Right cardiac atrium (tissue), 5 donors: ENCODE data around the gene ZIC1. TPM values are rescaled to one million over a fixed set of nuclear protein-coding genes. Genes with fewer than 3 reads are reported as not detected.

Experiments used
- ATAC-seq, 2 donors: fragments of 200-7000 bp; cut with Tn5 transposase; one replicate each; pipeline versions ENCODE4 v1.8.0 to v1.9.1; 2020; ENCODE audit warnings: moderate library complexity in 2 of 2, mild to moderate bottlenecking in 1 of 2
- DNase-seq, 3 donors: peaks; one replicate each; pipeline ENCODE4 v3.0.0-alpha.2; 2020
- H3K27ac ChIP-seq: one replicate; pipeline ENCODE4 v1.5.1; 2013; ENCODE audit warnings: mild to moderate bottlenecking, low read length, control low read depth, moderate library complexity
- H3K27me3 ChIP-seq: one replicate; pipeline ENCODE4 v1.6.1; 2013; ENCODE audit not compliant: control insufficient read depth, insufficient read depth
- H3K4me1 ChIP-seq: one replicate; pipeline ENCODE4 v1.6.1; 2013; ENCODE audit warnings: low read length; ENCODE audit not compliant: control insufficient read depth, insufficient read depth
- H3K4me3 ChIP-seq: one replicate; pipeline ENCODE4 v1.5.1; 2013; ENCODE audit warnings: low read length, control low read depth
- H3K9me3 ChIP-seq: one replicate; pipeline ENCODE4 v1.6.1; 2013; ENCODE audit warnings: low read length; ENCODE audit not compliant: control insufficient read depth
- whole genome bisulfite sequencing: extraction: QIAGEN DNeasy Blood & Tissue Kit; methylation state at CpG from one replicate; pipeline ENCODE4 v1.1.7; 2013; 5-methylcytosine and 5-hydroxymethylcytosine counted together
- intact Hi-C, 4 donors: fragments of 100-400 bp; cut with DNase I; formaldehyde crosslinking; loops; one replicate each; pipeline versions ENCODE4 v1.11.0 to v1.14.0; 2022 to 2023
- long read RNA-seq, 4 donors: library from polyadenylated mRNA; unstranded; transcript quantifications; one replicate each; pipeline ENCODE4 v2.0.0, GENCODE V29; 2020 to 2021
- polyA plus RNA-seq: library from polyadenylated mRNA; stranded (reverse); fragments of 200-250 nt; gene quantifications from one replicate; pipeline ENCODE4 v1.2.3, GENCODE V29; 2013
- total RNA-seq, 4 donors: library from RNA; stranded (reverse); fragmentation: NEBNext Ultra II Directional; extraction: Animal tissue kit (Norgen Biotek cat#: 25700); gene quantifications; one replicate each; pipeline ENCODE4 v1.2.1, GENCODE V29; 2021
- donor health status: healthy with polysubstance abuse.
- donor health status: DM: no; HTN: yes; CAD: no.
- donor health status: DM: no; HTN: no; CAD: no.
- donor health status: DM: no; HTN: yes; CAD: no; lungs with severe emphysema.
- donor health status: DM: yes; HTN: yes; CAD: no.

ZIC1 gene
- total RNA-seq (under 1 TPM in 1 of 4 donors, not detected in 3; 0.95 TPM), polyA plus RNA-seq (not detected)
- long read RNA-seq, donor 1 = 0 reads
- long read RNA-seq, donor 2 = 0 reads
- long read RNA-seq, donor 3 = 0 reads
- long read RNA-seq, donor 4 = 0 reads

DNA sequence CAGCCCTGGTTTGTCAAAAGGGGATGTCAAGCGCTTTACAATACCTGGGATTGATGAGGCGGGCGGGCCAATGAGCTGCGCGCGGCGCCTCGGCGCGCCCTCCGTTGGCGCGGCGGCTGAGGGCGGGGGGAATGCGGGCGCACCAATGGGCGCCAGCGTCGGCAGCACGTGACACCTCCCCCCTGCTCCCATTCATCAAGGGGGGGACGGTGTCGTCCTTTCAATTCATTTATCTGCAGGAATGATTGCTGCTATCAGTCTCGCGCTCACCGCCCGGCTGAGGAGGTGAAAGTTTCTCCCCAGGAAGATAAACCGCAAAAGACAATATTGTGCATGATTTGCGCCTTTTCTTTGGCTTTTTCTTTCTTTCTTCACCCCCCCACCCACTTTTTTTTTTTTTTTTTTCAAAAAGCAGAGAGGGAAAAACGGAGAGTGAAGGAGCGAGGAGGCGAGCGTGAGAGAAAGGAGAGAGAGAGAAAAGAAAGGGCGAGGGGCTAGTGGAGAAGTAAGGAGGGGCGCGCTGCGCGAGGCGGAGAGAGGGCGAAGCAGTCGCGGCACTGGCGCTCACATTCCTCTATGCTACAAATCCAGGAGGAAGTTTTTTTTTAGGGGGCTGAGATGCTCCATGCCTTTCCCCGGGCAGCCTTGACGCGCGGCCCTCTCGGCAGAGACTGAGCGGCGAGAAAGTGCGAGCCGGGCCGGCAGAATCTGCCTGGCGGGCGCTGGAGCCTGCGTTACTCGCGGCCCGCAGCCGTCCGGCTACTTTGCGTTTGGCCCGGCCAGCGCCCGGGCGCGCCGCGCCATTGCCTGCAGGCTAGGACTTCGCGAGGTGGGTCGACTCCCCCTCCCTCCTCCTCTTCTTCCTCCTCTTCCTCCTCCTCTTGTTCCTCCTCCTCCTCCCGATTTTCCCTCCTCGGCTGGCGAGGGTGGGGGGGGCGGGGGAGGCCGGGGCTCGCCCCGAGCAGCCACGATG is at the start of gene ZIC1:
Gene ZIC1 (plus strand): TSS at position 223 of the 973 bp plus-strand sequence. CDS start 748 bp downstream, at position 971.
- WGBS = 7% methylated on average over 80 of the region's 80 CpGs
- Histone ChIP-seq H3K4me1 (peaks cover 11% of the 10 kb centered on the region), H3K27ac (no peak within 1 kb of the TSS), H3K9me3 (no peaks in the 10 kb centered on the region), H3K4me3 (peak within 1 kb of the TSS; percentile 16), H3K27me3 (no peaks in the 10 kb centered on the region)
- DNase-seq = no peak
- no peak for ATAC-seq
- intact Hi-C loops = no loop called here

DNA sequence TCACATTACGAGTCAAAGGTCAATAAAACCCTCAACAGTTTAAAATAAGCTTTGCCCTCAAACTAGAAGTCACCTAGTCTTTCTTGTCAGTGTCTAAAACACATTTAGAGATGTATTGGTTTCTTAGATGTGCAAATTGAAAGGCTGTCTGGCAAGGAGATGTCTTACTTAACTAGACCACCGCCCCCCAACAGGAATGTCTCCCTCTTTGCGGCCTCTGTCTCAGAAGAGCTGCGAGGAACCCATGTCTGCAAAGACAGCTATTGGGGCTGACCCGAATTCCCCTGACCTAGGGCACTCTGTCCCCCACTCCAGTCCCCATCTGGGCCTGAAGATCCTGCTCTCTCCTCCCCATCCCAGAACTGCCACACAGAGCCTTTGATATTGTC is 49.1 kb upstream of the ZIC1 start:
- 45% methylated on average over 5 of the region's 5 CpGs for WGBS
- no peak overlapping the region for H3K27ac ChIP-seq
- ATAC-seq (no peak), DNase-seq (no peak)
- peaks cover 11% of the 10 kb centered on the region for H3K27me3 ChIP-seq
- H3K4me1 ChIP-seq = no peaks in the 10 kb centered on the region
- no peaks in the 10 kb centered on the region for H3K9me3 ChIP-seq
- H3K4me3 ChIP-seq = no peak overlapping the region
- intact Hi-C loops = no loop called here

DNA sequence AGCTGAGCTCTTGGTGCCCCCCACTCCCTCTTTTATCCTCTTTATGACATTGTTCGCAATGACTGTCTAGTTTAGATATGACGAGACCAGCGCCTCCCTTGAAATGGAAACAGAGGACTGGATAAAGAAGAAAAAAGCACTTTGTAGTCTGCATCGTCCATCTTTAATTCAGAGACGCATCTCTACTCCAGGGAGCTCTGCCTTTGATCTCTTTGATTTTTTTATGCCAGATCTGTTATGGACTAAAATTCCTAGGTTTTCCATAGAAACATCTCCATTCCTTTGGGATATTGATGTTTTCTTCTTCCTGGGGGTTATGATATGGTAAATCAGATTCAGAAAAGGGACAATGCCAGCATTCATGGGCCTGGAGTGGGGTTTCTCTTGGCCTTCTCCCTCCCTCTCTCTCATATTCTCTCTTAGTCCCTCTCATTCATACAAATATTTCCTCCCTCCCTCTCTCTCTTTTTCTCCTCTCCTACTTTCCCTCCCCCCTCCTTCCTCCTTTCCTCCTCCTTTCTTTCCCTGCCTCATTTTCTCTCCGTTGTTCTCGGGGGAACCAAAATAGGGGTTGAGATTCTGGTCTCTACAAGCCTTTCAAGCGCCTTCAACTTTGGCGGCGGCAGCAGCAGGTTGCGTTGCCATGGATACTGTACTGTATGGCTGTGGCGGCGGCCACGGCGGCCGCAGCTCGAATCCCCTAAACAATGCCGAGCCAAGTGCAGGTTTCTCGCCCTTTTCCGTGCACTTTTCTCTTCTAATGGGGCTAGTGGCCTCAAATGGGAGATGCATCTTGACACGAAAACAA is 48.3 kb upstream of the ZIC1 start:
- peaks cover 11% of the 10 kb centered on the region for H3K27me3 ChIP-seq
- no peak overlapping the region for H3K4me3 ChIP-seq
- H3K9me3 ChIP-seq = no peaks in the 10 kb centered on the region
- ATAC-seq = no peak
- H3K4me1 ChIP-seq = no peaks in the 10 kb centered on the region
- no peak overlapping the region for H3K27ac ChIP-seq
- 9% methylated on average over 21 of the region's 21 CpGs for WGBS
- intact Hi-C loops = no loop called here
- no peak for DNase-seq

DNA sequence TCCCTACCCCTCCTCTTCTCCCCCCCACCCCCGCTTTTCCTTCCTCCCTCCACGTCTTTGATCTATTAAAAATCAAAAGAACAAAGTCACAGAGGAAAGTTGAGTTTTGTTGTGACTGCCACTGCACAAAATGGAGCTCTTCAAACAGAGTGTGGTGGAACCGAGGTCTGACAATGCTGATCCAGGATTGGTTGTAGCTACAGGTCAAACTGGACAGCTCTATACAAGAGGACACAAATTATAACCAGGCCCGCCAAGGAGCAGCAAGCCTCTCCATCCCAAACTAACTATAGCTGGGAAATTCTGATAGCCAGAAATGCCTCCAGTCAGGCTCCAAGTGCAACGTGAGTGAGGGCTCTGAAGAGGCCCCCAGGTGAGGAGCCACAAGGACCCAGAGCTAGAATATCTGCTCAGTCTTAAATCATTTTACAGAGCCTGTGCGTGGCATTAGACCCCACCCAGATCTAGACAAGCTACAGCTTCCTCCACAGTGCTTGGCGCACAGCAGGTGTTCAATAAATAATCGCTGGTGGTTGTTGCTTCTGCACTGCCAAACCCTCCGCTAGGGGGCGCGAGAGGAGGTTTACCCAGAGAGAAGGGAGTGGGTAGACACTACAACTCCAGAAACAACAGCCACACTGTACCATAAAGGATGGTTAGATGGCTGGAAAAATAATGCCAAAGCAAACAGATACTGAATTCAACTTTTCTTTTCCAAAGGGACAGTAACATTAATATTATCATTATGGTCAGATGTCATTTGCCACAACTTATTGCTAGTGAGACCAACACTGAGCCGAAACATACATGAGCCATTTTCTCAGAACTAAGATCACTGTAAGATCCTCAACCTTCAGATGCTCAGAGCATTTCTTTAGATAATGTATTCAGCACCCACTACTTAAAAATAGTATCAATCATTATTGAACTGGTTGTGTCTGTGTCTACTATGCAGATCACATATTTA is 47.4 kb upstream of the ZIC1 start:
- 11% methylated on average over 12 of the region's 12 CpGs for WGBS
- ATAC-seq = no peak
- H3K27ac ChIP-seq = no peak overlapping the region
- H3K27me3 ChIP-seq = peaks cover 10% of the 10 kb centered on the region
- no peaks in the 10 kb centered on the region for H3K4me1 ChIP-seq
- intact Hi-C loops = no loop called here
- H3K9me3 ChIP-seq = no peaks in the 10 kb centered on the region
- DNase-seq = peak; percentile 22 to 57 (median 37)
- no peak overlapping the region for H3K4me3 ChIP-seq

DNA sequence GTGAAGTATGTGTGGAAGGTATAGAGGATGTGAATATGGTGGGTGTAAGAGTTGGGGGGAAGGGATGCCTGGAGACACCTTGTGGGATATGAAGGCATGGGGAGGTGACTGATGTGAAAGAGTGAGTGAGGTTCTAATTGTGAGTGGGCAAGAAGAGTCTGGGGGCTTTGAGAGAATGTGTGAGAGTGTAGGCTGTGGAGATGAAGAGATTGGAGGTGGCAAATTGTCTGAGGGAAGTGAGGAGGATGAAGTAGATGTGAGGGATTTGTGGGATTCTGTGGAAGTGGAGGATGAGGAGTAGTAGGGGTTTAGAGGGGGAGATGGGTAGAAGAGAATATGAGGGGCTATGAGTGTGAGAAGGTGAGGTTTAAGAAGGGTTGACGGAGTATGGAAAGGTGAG is 44.4 kb upstream of the ZIC1 start:
- no peaks in the 10 kb centered on the region for H3K9me3 ChIP-seq
- 29% methylated on average over 1 of the region's 1 CpG for WGBS
- intact Hi-C loops = no loop called here
- no peaks in the 10 kb centered on the region for H3K4me1 ChIP-seq
- ATAC-seq (no peak), DNase-seq (no peak)
- H3K4me3 ChIP-seq = no peak overlapping the region
- H3K27me3 ChIP-seq = peaks cover 2% of the 10 kb centered on the region
- no peak overlapping the region for H3K27ac ChIP-seq

DNA sequence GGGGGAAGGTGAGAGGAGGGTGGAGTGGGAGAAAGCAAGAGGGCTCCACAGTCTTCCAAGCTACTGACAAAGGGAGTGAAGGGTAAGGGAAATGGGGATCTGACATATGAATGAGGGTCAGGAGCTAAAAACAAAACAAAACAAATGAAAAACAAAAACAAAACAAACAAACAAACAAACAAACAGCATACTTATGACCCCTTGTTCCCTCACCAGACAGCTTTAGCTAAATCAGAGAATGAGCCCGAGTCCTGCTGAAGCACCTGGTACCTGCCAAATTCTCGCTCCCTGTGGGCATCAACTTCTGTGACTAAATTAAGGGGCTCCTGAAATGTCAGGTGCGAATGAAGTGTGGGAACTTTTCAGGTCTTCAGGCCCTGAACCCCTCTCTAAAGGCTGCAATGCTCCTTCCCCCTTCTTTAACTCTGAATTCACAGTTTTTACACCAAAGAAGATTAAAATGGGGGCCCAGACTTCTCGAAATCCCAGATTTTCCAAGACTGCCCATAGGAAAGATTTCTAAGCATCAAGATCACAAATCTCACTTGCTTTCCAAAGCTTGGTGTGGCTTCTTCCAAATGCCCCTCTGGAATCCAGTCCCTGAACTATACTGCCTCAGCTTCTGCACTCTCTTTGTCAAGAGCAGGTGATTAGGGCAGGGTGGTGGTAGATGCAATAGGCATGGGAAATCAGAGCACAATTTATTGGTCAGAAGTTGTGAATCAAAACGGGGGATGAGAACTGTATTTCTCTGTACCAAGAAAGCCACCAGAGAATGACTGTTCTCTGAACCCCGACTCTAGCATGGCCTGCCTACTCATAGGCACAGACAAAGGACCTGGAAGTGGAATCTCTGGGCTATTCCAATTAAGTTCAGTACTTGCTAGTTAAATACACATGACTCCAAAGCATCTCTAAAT is 43.7 kb upstream of the ZIC1 start:
- H3K9me3 ChIP-seq = no peaks in the 10 kb centered on the region
- DNase-seq = no peak
- ATAC-seq = no peak
- WGBS = 46% methylated on average over 6 of the region's 6 CpGs
- H3K4me1 ChIP-seq = no peaks in the 10 kb centered on the region
- peaks cover 2% of the 10 kb centered on the region for H3K27me3 ChIP-seq
- intact Hi-C loops = no loop called here
- no peak overlapping the region for H3K27ac ChIP-seq
- H3K4me3 ChIP-seq = no peak overlapping the region

DNA sequence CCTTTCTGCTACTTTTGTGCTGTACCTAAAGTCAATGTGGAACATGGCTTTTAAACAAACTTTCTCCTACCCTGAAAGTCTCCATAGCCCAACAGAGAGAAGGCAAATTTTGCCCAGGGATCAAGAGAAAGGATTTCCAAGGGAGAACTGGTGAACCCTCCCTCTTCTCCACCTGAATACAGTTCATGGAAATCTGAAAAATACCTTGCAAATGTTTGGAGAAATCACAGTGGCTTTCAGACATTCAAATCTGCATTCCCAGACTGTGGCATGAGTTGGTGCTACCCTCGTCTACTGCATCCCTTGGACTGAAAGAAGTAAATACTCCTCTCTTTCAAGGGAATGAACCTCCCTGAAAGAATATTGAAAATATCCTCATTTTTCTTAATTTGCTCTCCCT is 41.5 kb upstream of the ZIC1 start:
- no peak for DNase-seq
- WGBS = 14% methylated on average over 1 of the region's 1 CpG
- Histone ChIP-seq H3K4me3 (no peak overlapping the region), H3K27ac (no peak overlapping the region), H3K27me3 (peaks cover 2% of the 10 kb centered on the region), H3K4me1 (no peaks in the 10 kb centered on the region), H3K9me3 (no peaks in the 10 kb centered on the region)
- ATAC-seq = no peak
- intact Hi-C loops = no loop called here

DNA sequence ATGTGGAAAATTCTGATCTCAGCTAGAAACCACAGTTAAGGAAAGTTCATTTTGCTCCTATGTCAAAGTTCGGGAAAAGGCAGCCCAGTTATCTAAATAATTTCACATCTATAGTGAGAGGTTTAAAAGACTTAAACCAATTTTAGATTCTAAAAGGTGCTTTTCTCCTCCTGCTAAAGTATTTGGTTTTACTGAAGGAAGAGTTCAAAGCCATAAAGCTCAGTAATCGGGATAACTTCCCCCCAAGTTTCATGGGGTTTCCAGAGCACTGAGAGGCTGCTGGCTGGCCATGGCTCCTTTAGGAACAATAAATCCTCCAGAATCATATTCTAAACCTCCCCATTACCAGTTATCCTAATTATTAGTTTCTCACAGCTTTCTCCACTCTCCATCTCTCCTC is 41.0 kb upstream of the ZIC1 start:
- Histone ChIP-seq H3K27me3 (peaks cover 2% of the 10 kb centered on the region), H3K4me1 (no peaks in the 10 kb centered on the region), H3K4me3 (no peak overlapping the region), H3K9me3 (no peaks in the 10 kb centered on the region), H3K27ac (no peak overlapping the region)
- ATAC-seq = no peak
- intact Hi-C loops = no loop called here
- WGBS = 6% methylated on average over 2 of the region's 2 CpGs
- DNase-seq = no peak

DNA sequence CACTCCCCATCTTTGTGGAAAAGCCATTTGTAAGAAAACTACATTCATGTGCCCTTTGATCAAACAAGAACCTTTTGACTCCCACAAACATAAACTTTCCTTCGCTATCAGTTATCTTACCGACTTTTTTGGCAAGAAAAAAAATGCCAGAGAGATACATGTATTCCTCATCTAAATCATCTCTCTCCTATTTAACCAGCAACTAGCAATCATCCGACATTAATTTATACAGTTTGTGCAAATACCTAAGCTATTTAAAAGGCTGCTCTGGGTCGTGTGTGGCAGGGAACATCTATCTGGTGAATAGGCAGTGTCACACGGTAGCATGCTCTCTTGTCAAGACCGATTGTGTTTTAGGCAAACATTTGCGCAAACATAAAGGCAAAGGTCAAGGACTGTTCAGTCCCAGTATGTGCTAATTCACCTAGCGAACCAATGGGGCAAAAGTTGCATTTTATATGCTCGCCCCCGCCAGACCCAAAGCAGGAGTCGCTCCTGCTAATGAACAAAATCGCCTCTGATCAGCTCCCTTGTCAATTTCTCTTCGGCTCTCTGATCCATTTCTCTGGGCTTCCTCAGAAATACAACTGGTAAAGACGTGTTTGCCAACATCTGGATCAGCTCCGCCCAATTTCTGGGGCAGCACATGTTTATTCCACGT is 40.5 kb upstream of the ZIC1 start:
- H3K9me3 ChIP-seq = no peaks in the 10 kb centered on the region
- H3K27me3 ChIP-seq = peaks cover 2% of the 10 kb centered on the region
- 4% methylated on average over 16 of the region's 16 CpGs for WGBS
- no peak overlapping the region for H3K27ac ChIP-seq
- intact Hi-C loops = no loop called here
- no peak overlapping the region for H3K4me3 ChIP-seq
- DNase-seq (no peak), ATAC-seq (no peak)
- no peaks in the 10 kb centered on the region for H3K4me1 ChIP-seq
